ENCODE measurements around the gene KCMF1. TPM values are rescaled to one million over a fixed set of nuclear protein-coding genes. Genes with fewer than 3 reads are reported as not detected.

The KCMF1 gene
- 68.4 and 149 TPM in 2 replicates for total RNA-seq

DNA sequence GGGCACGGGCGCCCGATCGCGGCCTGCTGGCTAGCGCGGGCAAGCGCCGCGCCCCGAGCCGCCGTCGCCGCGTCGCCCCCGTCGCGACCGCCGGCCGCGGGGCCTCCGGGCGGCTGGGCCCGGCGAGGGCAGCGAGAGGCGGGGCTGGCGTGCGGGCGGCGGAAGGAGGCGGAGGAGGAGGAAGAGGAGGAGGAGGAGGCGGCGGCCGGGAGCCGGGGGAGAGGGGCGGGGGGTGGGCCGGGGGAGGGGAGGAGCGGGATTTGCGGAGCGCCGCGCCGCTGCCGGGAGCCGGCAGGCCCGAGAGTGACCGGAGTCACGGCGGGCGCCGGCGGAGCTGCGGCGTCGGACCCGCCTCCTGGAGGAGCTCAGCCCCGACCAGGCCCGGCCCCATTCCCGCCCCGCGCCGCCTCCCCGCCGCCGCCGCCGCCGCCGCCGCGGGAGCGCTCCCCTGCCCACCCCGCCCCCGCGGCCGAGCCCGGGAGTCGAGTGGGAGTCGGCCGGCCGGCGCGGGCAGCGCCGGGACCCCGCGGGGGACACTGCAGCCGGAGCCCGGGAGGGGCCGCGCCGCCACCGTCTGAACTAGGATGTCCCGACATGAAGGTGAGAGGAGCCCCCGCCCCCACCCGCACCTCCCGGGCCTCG lies at the start of gene KCMF1:
Gene KCMF1 (plus strand): TSS at position 294 of the 642 bp plus-strand sequence. CDS start 291 bp downstream, at position 585.

Other genes with a start within 250 kb of the KCMF1 start
- gene TRABD2A, start 90.1 kb upstream of the KCMF1 start, total RNA-seq, result 0.72 and 2.6 TPM in 2 replicates
- 7,601 and 9,488 TPM in 2 replicates for gene TMSB10, start 65.5 kb upstream of the KCMF1 start, total RNA-seq
- gene TCF7L1, start 162.2 kb downstream of the KCMF1 start, total RNA-seq, result 0.64 and 1.7 TPM in 2 replicates

All from tracheal epithelial cell (primary cell).